ENCODE measurements around the gene IRS1. TPM values are rescaled to one million over a fixed set of nuclear protein-coding genes. Genes with fewer than 3 reads are reported as not detected.

Gene IRS1
- polyA plus RNA-seq, 2 of the 4 experiments (the other 2 are of a cell fraction), result 10.4 to 13.9 TPM

- no peak for TF ChIP-seq MAZ (IDR thresholded peaks at IDR 0.05; ENCODE audit: borderline replicate concordance, low read depth, low read length)
- no peak for TF ChIP-seq NFE2L2 (conservative IDR thresholded peaks at IDR 0.05; ENCODE audit: low read length)
- TF ChIP-seq RARB (CRISPR knock-in tag; IDR thresholded peaks at IDR 0.05), result 0 out of 2 replicates have a peak, but pooled peaks have one; percentile 43
- no peak for TF ChIP-seq ZFP36 (IDR thresholded peaks at IDR 0.05; ENCODE audit: borderline replicate concordance, partially characterized antibody)
- TF ChIP-seq CTCF (IDR thresholded peaks at IDR 0.05), result no peak
- TF ChIP-seq, protein P1, sequence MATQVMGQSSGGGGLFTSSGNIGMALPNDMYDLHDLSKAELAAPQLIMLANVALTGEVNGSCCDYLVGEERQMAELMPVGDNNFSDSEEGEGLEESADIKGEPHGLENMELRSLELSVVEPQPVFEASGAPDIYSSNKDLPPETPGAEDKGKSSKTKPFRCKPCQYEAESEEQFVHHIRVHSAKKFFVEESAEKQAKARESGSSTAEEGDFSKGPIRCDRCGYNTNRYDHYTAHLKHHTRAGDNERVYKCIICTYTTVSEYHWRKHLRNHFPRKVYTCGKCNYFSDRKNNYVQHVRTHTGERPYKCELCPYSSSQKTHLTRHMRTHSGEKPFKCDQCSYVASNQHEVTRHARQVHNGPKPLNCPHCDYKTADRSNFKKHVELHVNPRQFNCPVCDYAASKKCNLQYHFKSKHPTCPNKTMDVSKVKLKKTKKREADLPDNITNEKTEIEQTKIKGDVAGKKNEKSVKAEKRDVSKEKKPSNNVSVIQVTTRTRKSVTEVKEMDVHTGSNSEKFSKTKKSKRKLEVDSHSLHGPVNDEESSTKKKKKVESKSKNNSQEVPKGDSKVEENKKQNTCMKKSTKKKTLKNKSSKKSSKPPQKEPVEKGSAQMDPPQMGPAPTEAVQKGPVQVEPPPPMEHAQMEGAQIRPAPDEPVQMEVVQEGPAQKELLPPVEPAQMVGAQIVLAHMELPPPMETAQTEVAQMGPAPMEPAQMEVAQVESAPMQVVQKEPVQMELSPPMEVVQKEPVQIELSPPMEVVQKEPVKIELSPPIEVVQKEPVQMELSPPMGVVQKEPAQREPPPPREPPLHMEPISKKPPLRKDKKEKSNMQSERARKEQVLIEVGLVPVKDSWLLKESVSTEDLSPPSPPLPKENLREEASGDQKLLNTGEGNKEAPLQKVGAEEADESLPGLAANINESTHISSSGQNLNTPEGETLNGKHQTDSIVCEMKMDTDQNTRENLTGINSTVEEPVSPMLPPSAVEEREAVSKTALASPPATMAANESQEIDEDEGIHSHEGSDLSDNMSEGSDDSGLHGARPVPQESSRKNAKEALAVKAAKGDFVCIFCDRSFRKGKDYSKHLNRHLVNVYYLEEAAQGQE (IDR thresholded peaks at IDR 0.05), result no peak
- TF ChIP-seq, protein P2, sequence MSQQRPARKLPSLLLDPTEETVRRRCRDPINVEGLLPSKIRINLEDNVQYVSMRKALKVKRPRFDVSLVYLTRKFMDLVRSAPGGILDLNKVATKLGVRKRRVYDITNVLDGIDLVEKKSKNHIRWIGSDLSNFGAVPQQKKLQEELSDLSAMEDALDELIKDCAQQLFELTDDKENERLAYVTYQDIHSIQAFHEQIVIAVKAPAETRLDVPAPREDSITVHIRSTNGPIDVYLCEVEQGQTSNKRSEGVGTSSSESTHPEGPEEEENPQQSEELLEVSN (IDR thresholded peaks at IDR 0.05; ENCODE audit: borderline replicate concordance, low read depth), result peak; percentile 92
- peak; percentile 79 for TF ChIP-seq HOXB5 (CRISPR knock-in tag; IDR thresholded peaks at IDR 0.05)
- no peak for TF ChIP-seq SMC3 (IDR thresholded peaks at IDR 0.05)
- TF ChIP-seq TP53 (CRISPR knock-in tag; IDR thresholded peaks at IDR 0.05), result peak; percentile 88; the same call in 1 of the 2 replicates
- TF ChIP-seq, protein P3, sequence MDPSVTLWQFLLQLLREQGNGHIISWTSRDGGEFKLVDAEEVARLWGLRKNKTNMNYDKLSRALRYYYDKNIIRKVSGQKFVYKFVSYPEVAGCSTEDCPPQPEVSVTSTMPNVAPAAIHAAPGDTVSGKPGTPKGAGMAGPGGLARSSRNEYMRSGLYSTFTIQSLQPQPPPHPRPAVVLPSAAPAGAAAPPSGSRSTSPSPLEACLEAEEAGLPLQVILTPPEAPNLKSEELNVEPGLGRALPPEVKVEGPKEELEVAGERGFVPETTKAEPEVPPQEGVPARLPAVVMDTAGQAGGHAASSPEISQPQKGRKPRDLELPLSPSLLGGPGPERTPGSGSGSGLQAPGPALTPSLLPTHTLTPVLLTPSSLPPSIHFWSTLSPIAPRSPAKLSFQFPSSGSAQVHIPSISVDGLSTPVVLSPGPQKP (IDR thresholded peaks at IDR 0.05; ENCODE audit: low read depth, low read length), result no peak
- no peak for TF ChIP-seq KDM1A (IDR thresholded peaks at IDR 0.05; ENCODE audit: low read depth)
- TF ChIP-seq POLR2A (IDR thresholded peaks at IDR 0.05; ENCODE audit: low read length), result no peak
- TF ChIP-seq CBX2 (IDR thresholded peaks at IDR 0.05; ENCODE audit: borderline replicate concordance, low read depth), result no peak
- TF ChIP-seq EP300 (IDR thresholded peaks at IDR 0.05), result no peak
- TF ChIP-seq FOXS1 (CRISPR knock-in tag; IDR thresholded peaks at IDR 0.05), result 0 out of 2 replicates have a peak, but pooled peaks have one; percentile 41
- no peak for TF ChIP-seq MYC (IDR thresholded peaks at IDR 0.05; ENCODE audit: borderline replicate concordance, low read length)
- no peak for TF ChIP-seq CHD4 (IDR thresholded peaks at IDR 0.05; ENCODE audit: borderline replicate concordance)
- TF ChIP-seq ZC3H11A (IDR thresholded peaks at IDR 0.05), result no peak
These were observed 8.5 kb downstream of the IRS1 start (continued) for GRCh38 chr2:226791056-226791486.

GRCh38 chr2:226790431-226790830, 9.2 kb downstream of the IRS1 start:
- ChIA-PET POLR2A (interaction anchor here (0.8 to 0.9 kb wide), 2 partner anchors 10 to 312 kb away, joined by 4 read pairs; no protein-coding TSS in a partner anchor), CTCF (interaction anchor here (0.6 to 1.2 kb wide), 4 partner anchors 9 to 1240 kb away, joined by 3 read pairs; no protein-coding TSS in a partner anchor)
- no peak for ATAC-seq
- Histone ChIP-seq H3K27ac (peak overlapping the region; percentile 91 to 93), H3K4me2 (peak overlapping the region; percentile 96), H3K4me3 (peak overlapping the region; percentile 48; the same call in 2 of the 3 replicates), H3K4me1 (peaks cover 46% of the 10 kb centered on the region), H3K9me3 (no peaks in the 10 kb centered on the region)
- TF ChIP-seq NR3C1 (IDR thresholded peaks at IDR 0.05), result no peak
- TF ChIP-seq, protein P4, sequence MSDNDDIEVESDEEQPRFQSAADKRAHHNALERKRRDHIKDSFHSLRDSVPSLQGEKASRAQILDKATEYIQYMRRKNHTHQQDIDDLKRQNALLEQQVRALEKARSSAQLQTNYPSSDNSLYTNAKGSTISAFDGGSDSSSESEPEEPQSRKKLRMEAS (IDR thresholded peaks at IDR 0.05), result no peak
- TF ChIP-seq, protein P5, sequence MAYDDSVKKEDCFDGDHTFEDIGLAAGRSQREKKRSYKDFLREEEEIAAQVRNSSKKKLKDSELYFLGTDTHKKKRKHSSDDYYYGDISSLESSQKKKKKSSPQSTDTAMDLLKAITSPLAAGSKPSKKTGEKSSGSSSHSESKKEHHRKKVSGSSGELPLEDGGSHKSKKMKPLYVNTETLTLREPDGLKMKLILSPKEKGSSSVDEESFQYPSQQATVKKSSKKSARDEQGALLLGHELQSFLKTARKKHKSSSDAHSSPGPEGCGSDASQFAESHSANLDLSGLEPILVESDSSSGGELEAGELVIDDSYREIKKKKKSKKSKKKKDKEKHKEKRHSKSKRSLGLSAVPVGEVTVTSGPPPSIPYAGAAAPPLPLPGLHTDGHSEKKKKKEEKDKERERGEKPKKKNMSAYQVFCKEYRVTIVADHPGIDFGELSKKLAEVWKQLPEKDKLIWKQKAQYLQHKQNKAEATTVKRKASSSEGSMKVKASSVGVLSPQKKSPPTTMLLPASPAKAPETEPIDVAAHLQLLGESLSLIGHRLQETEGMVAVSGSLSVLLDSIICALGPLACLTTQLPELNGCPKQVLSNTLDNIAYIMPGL (CRISPR knock-in tag; IDR thresholded peaks at IDR 0.05; ENCODE audit: borderline replicate concordance), result no peak
- 98% methylated on average over 2 of the region's 2 CpGs for WGBS (ENCODE audit: missing lambda C conversion rate)
- no peak for DNase-seq (ENCODE audit: low read depth in 1 of 2, low spot score in 1 of 2)
- no peak for FAIRE-seq
